ENCODE results near the gene RSPO4.

DNA sequence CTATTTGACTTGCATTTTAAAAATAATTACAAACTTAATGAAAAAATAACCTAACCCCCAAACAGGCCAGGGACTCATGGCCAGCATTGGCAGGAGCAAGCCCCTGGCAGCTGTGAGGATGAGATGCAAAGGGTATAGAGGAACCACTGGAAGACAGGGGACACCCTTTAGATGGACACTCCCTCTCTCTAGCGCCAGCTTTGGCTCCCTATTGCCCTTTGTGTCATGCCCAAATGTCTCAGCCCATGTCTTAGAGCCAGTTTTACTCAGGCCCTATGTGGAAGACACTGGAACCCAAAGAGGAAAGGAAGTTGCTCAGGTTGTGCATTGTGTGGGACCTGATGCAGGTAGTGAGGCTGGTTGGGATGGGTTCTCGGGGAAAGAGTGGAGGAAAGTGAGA lies 34.9 kb upstream of the RSPO4 start:
- TF ChIP-seq TEAD4 (IDR thresholded peaks at IDR 0.05) (no peak), CEBPB (IDR thresholded peaks at IDR 0.05) (no peak), EP300 (IDR thresholded peaks at IDR 0.05; ENCODE audit: borderline replicate concordance) (no peak), RAD21 (IDR thresholded peaks at IDR 0.05; ENCODE audit: low read depth) (no peak), ZBTB7A (IDR thresholded peaks at IDR 0.05; ENCODE audit: low read depth) (no peak), EGR1 (IDR thresholded peaks at IDR 0.05) (no peak), CREB1 (IDR thresholded peaks at IDR 0.05; ENCODE audit: low read depth) (no peak), REST (IDR thresholded peaks at IDR 0.05; ENCODE audit: low read depth) (no peak), TAF1 (IDR thresholded peaks at IDR 0.05; ENCODE audit: low read depth) (no peak), YY1 (IDR thresholded peaks at IDR 0.05; ENCODE audit: low read depth) (no peak), FOXM1 (IDR thresholded peaks at IDR 0.05; ENCODE audit: borderline replicate concordance, low read depth) (no peak), TCF12 (IDR thresholded peaks at IDR 0.05; ENCODE audit: low read depth) (no peak)
- TF ChIP-seq, protein P1, sequence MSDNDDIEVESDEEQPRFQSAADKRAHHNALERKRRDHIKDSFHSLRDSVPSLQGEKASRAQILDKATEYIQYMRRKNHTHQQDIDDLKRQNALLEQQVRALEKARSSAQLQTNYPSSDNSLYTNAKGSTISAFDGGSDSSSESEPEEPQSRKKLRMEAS (IDR thresholded peaks at IDR 0.05): no peak
- TF ChIP-seq, protein P2, sequence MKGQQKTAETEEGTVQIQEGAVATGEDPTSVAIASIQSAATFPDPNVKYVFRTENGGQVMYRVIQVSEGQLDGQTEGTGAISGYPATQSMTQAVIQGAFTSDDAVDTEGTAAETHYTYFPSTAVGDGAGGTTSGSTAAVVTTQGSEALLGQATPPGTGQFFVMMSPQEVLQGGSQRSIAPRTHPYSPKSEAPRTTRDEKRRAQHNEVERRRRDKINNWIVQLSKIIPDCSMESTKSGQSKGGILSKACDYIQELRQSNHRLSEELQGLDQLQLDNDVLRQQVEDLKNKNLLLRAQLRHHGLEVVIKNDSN (IDR thresholded peaks at IDR 0.05): no peak

All from Ishikawa (cell line).